ENCODE measurements around the gene PI4K2A.

DNA sequence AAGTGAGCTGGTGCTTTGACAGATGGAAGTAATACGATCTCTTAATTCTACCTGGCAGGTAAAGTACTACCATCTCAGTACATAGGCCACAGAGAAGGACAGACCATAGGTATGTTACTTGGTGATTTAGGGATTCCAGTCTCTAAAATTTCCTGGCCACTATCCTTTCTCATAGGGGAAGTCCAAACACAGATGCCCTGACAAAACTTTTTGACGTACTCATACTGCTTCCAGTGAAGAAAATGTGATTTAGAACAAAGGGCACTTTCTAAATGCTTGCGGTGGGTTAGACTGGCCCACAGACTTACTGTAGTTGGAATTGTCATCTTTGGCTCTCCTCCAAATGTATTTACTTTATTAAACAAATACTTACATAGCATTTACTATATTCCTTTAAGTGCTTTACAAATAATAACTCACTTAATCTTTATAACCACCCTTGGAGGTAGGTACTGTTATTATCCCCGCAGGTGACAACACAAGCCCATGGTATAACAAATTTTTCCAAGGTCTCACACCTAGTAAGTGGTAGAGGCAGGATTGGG lies 3.0 kb downstream of the PI4K2A start:
- TF ChIP-seq, protein P1, sequence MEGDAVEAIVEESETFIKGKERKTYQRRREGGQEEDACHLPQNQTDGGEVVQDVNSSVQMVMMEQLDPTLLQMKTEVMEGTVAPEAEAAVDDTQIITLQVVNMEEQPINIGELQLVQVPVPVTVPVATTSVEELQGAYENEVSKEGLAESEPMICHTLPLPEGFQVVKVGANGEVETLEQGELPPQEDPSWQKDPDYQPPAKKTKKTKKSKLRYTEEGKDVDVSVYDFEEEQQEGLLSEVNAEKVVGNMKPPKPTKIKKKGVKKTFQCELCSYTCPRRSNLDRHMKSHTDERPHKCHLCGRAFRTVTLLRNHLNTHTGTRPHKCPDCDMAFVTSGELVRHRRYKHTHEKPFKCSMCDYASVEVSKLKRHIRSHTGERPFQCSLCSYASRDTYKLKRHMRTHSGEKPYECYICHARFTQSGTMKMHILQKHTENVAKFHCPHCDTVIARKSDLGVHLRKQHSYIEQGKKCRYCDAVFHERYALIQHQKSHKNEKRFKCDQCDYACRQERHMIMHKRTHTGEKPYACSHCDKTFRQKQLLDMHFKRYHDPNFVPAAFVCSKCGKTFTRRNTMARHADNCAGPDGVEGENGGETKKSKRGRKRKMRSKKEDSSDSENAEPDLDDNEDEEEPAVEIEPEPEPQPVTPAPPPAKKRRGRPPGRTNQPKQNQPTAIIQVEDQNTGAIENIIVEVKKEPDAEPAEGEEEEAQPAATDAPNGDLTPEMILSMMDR (IDR thresholded peaks at IDR 0.05; ENCODE audit: low read length), result no peak
- TF ChIP-seq EZH2 (IDR thresholded peaks at IDR 0.05; ENCODE audit: borderline replicate concordance, low read length), result no peak
